ENCODE results near the gene EFCAB6. TPM values are rescaled to one million over a fixed set of nuclear protein-coding genes. Genes with fewer than 3 reads are reported as not detected.
A peak's percentile ranks its signal among the peaks of the same experiment; 100 is the strongest.

The EFCAB6 gene
- polyA plus RNA-seq, 2 of the 4 experiments (the other 2 are of a cell fraction), result 0.46 to 1.2 TPM

GRCh38 chr22:43812149-43812842 lies at the start of gene EFCAB6 (continued):
- TF ChIP-seq REST (IDR thresholded peaks at IDR 0.05) (no peak), PHF8 (IDR thresholded peaks at IDR 0.05; ENCODE audit: borderline replicate concordance, low read depth) (peak; percentile 89), FOSL2 (IDR thresholded peaks at IDR 0.05) (no peak), FOSL2 (CRISPR knock-in tag; IDR thresholded peaks at IDR 0.05) (0 out of 2 replicates have a peak, but pooled peaks have one; percentile 3), NPAS2 (CRISPR knock-in tag; IDR thresholded peaks at IDR 0.05; ENCODE audit: borderline replicate concordance) (peak; percentile 64; the same call in 1 of the 2 replicates), HOXA7 (CRISPR knock-in tag; IDR thresholded peaks at IDR 0.05) (no peak), HOXB13 (CRISPR knock-in tag; IDR thresholded peaks at IDR 0.05; ENCODE audit: low read depth) (peak; percentile 90), TFCP2L1 (CRISPR knock-in tag; IDR thresholded peaks at IDR 0.05) (no peak), FOXS1 (CRISPR knock-in tag; IDR thresholded peaks at IDR 0.05) (no peak), PBX3 (IDR thresholded peaks at IDR 0.05) (no peak), KDM1A (IDR thresholded peaks at IDR 0.05; ENCODE audit: low read depth) (no peak), MAX (IDR thresholded peaks at IDR 0.05) (peak; percentile 96), CEBPB (IDR thresholded peaks at IDR 0.05) (no peak), SREBF2 (IDR thresholded peaks at IDR 0.05) (no peak), FOSB (CRISPR knock-in tag; IDR thresholded peaks at IDR 0.05) (no peak), MYC (IDR thresholded peaks at IDR 0.05; ENCODE audit: borderline replicate concordance, low read length) (no peak), ZNF302 (CRISPR knock-in tag; IDR thresholded peaks at IDR 0.05) (no peak)

- WGBS (ENCODE audit: missing lambda C conversion rate), result 53% methylated on average over 7 of the region's 9 CpGs
- DNase-seq (ENCODE audit: low read depth in 1 of 2, low spot score in 1 of 2) (no peak), ATAC-seq (no peak), FAIRE-seq (no peak)
- peak; percentile 42 for TF ChIP-seq ZFP36 (IDR thresholded peaks at IDR 0.05; ENCODE audit: borderline replicate concordance, partially characterized antibody)
- TF ChIP-seq, protein P1, sequence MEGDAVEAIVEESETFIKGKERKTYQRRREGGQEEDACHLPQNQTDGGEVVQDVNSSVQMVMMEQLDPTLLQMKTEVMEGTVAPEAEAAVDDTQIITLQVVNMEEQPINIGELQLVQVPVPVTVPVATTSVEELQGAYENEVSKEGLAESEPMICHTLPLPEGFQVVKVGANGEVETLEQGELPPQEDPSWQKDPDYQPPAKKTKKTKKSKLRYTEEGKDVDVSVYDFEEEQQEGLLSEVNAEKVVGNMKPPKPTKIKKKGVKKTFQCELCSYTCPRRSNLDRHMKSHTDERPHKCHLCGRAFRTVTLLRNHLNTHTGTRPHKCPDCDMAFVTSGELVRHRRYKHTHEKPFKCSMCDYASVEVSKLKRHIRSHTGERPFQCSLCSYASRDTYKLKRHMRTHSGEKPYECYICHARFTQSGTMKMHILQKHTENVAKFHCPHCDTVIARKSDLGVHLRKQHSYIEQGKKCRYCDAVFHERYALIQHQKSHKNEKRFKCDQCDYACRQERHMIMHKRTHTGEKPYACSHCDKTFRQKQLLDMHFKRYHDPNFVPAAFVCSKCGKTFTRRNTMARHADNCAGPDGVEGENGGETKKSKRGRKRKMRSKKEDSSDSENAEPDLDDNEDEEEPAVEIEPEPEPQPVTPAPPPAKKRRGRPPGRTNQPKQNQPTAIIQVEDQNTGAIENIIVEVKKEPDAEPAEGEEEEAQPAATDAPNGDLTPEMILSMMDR (IDR thresholded peaks at IDR 0.05), result no peak
- no peak overlapping the region for H3K27ac ChIP-seq
- ChIA-PET POLR2A (no interaction called here), CTCF (no interaction called here)
- H3K4me3 ChIP-seq, result no peak overlapping the region
- H3K4me1 ChIP-seq, result no peaks in the 10 kb centered on the region
- no peaks in the 10 kb centered on the region for H3K9me3 ChIP-seq
- H3K4me2 ChIP-seq, result no peak overlapping the region
These were observed 49.4 kb upstream of the EFCAB6 start for GRCh38 chr22:43861529-43861928.
